Measurements from ENCODE around the gene MGME1.

MGME1 gene

DNA sequence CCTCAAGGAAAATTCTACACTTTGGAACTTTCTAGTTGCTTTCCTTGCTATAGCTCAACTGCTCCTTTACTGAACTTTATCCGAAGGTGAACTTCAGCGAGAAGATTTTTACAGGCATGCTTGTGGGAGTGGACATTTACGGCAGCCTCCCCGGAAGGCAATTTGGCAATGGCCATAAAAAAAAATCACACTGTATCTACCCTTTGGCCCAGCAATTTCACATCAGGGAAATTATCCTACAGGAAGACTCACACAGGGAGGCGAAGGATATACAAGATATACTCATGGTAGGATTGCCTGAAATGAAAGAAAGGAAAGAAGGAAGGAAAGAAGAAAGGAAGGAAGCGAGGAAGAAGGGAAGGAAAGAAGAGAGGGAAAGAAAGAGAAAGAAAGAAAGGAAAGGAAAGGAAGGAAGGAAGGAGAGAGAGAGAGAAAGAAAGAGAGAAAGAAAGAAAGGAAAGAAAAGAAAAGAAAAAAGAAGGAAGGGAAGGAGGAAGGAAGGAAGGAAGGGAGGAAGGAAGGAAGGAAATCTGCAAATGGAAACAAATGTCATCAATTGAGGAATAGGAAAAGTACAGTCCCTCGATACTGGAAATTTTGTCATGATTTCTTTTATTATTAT, 63.2 kb downstream of the MGME1 start:
- no peak for DNase-seq

DNA sequence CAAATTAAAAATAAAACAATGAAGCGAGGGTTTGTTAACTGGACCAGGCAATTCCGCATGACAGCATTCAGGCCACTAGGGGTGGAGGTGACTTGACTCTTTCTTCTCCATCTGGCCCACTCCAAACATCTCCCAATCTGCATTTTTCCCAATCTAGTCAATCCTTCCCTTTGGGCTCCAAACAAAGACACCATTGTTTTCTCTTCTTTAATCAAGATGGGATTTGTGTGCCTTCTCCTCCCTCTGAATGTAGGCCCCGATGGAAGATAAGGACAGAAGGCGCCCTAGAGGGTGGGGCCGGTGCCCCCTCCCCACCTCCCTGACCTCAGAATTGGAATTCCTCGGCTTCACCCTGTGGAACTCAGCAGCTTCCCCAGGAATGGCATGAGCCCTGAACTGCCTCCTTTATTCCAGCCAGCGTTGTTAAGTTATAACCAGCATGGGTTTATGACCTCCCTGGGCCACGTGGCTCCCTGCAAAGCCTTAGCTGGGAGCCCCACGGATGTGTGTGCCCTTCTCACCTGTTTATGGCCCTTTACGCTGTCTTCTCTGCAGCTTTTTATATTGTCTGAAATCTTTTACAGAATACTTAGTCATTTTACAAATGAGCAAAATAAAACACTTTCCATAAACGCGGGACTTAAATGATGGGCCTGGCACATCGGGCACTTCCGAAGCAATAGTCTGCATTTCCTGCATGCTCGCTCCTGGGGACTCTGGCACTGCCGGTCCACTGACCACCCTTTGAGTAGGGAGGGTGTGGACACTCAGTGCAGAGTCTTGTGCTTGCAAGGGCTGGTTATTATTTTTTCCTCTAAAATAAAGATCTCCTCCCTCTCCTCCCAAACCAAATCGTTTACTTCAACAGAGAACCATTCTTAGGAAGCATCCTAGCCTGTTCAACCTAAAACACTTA, 64.4 kb downstream of the MGME1 start:
- DNase-seq = no peak

DNA sequence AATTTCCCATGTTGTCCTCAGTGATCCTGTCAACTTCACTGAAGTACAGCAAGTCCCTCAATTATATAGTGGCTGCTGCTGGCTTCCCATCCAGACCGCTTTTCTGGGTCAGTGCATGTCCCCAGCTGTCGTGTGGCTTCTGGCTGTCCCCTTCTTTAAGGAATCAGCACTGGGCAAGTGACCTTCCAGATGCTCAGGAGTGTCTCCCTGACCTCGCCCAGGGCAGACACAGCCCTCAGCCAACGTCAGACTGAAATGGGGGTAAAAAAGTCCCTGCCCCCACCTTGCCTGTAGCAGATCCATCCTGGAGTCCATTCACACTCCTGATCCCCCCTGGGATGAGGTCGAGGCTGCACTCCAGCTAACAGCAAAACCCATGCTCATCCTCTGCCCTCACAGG, 65.2 kb downstream of the MGME1 start:
- DNase-seq = no peak

DNA sequence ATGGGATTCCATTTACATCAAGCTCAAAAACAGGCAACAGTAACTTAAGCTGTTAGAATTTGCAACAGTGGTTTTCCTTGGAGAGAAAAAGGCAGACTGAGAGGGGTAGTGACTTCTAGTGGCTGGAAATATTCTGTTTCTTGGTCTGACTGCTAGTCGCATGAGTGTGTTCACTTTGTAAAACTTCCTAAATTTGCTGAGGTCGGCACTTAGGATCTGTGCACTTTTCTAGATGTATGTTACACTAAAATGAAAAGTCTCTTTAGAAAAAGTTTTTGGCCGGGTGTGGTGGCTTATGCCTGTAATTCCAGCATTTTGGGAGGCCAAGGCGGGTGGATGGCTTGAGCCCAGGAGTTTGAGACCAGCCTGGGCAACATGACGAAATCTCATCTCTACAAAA, 70.2 kb downstream of the MGME1 start:
- no peak for DNase-seq
